Stimulated activated CD8-positive, alpha-beta memory T cell treated with anti-CD3 and anti-CD28 coated beads, Interleukin-15, amount 100 ng/mL, for 48 hours (primary cell): ENCODE results near the gene PRELID3B.

ENCODE experiments used
- DNase-seq, 2 donors: peaks; one replicate each; pipeline ENCODE4 v3.0.0-alpha.2; 2020; ENCODE audit warnings: low read depth in 2 of 2

Gene PRELID3B

DNA sequence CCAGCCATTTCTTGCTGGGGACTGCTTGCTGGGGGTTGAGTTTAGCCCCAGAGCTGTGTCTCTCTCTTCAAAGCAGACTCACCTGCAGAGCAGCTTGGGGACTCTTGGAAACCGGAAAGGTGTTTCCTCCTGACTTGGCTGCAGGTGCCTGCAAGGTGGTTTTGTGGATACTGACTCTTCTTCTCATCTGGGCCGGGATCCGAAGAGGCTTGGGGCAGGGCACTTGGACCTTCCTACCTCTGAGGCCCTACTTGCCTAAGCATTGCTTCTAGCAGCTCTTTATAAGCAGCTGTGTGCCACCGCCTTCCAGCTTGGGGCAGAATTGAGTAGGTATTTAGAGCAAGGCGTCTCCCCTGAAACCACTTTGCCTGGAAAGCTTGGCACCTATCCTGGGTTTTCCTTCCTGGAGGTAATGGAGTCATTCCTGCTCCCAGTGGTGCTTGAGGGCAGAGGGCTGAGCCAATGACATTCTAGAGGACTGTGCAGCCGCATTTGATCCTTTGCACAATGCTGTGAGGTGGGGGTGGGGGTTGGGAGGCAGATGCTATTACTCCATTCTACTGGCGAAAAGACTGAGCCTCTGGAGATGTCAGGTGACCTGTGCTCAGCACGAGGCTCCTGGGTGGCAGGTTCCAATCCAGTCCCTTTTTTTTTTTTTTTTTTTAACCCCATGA, 32.1 kb downstream of the PRELID3B start:
- DNase-seq, result no peak

DNA sequence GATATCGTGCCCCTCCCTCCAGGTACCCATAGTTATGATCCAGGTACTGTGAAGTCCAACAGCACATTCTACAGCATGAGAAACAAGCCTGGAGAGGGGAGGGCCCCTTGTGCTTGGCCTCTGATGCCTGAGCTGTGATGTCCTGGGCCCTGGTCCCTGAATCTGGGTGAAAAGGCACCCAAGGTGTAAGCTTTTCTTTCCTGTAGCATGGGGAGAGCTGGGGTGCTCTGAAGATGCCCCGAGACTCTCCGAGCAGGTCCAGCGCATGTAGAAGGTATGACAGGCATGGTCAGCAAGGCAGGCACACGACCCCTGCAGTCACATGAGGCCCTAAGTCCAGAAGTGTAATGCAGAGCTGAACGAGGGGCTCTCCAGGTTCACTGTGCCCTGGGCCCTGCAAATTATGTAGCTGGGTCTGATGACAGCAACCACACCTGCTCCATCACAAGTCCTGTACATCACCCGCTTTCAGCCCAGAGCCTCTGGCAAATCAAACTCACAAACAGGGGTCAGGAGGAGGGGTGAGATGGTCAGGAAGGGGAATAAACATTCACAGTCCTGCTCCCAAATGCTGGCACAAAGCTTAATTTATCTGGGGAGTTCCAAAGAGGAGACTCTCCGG, 33.8 kb downstream of the PRELID3B start:
- DNase-seq, result no peak

GRCh38 chr20:59007665-59008511, 34.7 kb downstream of the PRELID3B start:
- no peak for DNase-seq

DNA sequence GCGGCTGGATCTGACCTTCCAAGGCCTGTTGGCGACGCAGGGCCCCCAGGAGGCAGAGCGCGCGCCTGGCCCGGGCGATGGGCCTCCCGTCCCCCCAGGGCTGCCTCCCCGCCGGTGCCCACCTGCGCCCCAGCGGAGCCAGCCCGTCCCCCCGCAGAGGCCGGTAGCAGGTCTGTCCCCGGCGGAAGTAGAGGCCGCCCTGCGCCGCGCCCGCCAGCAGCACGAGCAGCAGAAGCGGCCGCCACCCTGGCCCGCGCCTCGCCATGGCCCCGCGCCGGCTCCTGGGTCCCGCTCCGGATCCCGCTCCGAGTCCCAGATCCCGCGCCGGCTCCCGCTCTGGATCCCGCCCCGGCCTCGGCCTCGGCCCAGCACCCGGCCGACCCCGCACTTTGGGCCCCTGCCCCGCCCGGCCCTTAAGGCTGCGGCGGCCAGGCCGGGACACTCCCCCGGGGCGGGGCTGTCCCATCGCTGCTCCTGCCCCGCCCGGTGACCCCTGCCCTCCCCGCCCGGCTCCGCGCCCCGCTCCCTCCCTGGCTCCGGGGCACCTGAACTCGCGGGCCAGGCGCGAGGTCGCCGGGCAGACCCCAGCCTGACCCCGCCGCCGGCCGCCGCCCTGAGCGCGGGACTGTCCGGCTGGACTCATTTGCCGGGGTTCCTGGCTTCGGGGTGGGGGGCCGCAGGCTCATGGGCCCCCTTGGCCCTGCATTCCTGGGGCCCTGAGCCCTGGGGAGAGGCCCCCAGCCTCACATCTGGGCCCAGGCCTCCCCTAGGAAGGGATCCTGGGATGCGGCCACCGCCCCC, 35.5 kb downstream of the PRELID3B start, which contains the start of gene CTSZ:
Gene CTSZ, minus strand, starts transcription at position 391 of the 801 bp plus-strand sequence. Its CDS starts 126 bp downstream, at position 265.
- no peak for DNase-seq

DNA sequence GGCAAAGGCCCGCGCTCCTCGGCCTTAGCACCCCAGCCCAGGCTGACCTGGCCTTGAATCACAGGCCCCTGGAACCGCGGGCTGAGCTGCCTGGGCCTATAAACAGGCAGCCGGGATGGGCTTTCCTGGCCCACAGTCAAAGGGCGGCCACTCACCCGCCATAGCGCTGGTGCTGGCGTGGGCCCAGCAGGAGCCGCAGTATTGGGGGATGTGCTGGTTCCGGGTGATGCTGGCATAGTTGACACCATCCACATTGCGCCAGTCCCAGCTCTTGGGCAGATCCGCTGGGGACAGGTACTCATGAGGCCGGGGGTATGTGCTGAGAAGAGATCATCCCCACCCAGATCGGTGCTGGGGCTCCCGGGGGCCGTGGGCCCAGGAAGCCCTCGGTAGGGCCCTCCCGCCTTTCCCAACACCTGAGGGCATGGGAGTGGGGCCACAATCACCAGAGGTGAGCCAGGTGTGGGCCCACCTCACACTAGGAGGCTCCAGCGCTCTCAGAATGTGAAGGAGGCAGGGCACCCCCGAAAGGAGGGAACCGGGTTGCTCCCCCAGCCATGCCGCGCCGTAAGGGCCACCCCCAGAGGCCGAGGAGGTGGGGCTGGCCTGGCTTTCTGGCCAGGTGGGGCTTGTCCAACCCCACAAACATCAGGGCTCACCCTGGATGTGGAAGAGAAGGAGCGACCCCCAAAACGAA, 36.3 kb downstream of the PRELID3B start:
- DNase-seq, result no peak

DNA sequence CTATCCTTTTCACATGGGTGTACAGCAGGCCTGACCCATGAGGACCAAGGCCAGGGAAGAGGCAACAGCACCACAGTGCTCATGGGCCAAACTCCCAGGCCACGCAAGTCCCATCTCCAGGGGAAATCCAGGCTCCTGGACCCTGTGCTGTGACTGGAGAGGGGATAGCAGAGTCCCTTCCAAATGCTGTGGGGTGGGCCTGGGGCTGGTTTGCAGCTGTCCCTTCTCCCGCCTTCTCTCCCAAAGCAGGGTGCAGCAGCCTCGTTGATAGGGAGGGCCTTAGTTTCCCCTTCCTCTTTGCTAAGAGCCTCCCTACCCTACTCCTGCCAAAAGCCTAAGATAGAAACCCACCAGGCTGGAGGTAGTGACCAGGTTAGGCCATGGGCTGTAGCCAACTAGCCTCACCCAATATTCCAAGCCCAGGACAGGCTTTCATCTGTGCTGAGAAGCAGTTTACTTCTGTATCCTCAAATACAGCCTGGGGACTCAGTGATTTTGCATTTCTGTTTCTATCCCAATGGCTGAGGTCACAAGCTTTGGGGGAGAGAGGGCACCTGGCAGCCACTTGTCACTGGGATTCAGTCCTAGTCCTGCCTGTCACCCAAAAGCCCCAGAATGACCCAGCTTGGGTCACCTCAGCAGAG, 36.9 kb downstream of the PRELID3B start:
- no peak for DNase-seq

DNA sequence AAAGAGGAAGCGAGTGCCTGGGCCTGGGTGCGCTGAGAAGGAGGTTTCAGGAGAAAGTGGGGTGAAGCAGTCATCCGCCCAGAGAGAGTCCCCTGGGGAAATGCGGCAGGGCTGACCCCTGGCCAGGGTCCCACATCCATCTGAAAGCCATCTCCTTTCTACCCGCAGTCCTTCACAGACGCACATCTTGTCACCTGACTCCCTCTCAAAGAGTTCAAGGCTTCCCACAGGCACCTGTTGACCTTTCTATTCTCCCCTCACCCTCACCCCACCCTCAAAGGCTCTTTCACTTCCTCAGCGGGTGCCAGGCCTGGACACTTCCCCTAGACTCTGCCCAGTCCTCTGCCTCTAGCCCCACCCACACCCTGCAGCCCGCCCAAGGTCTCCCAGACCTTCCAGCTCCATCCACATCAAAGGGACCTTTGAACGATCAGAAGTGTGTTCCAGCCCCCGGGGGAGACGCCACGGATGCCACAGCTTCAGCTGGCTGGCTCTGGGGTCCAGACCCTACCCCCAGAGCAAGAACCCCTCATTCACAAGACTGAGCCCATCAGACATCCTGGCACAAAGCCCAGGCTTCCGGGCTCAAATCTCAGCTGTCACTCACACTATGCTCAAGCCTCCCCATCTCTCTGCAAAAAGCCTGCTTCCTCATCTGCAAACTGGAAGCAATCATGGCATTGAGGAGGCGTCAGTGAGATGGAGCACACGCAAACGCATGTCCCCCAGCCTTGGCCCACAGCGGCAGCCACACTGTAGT, 37.6 kb downstream of the PRELID3B start:
- no peak for DNase-seq

DNA sequence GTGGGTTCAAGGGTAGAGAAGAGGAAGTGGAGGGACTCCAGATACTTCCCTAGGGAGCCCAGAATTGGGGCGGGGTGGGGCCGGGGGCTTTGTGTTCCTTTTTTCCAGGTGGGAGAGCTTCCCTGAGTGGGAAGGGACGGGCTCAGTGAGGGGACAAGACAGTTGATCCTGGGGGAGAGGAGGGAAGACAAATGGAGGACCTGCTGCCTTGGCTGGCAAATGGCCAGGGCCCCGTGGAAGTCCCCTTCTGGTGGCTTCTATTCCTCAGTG, 38.2 kb downstream of the PRELID3B start:
- DNase-seq, result no peak

GRCh38 chr20:59003836-59004492, 38.6 kb downstream of the PRELID3B start:
- no peak for DNase-seq

GRCh38 chr20:59002874-59003399, 39.6 kb downstream of the PRELID3B start:
- DNase-seq, result no peak

GRCh38 chr20:59002388-59002787, 40.2 kb downstream of the PRELID3B start:
- DNase-seq, result no peak

- no peak for DNase-seq
Measured at GRCh38 chr20:59001449-59002171, 41.0 kb downstream of the PRELID3B start.

- DNase-seq, result no peak
Measured at GRCh38 chr20:59001068-59001448, 41.5 kb downstream of the PRELID3B start.

- DNase-seq, result no peak
Measured at GRCh38 chr20:59000326-59000725, 42.3 kb downstream of the PRELID3B start.

GRCh38 chr20:58998656-58999055, 43.9 kb downstream of the PRELID3B start:
- DNase-seq, result no peak

- DNase-seq, result no peak
Measured at GRCh38 chr20:58997141-58997770, 45.3 kb downstream of the PRELID3B start.

GRCh38 chr20:58996226-58996611, 46.4 kb downstream of the PRELID3B start:
- DNase-seq, result no peak
